SU-DHL-6 (cell line): ENCODE data around the gene UROD.
A peak's percentile ranks its signal among the peaks of the same experiment; 100 is the strongest.

Source experiments
- H2AFZ ChIP-seq: fragments of 200-600 bp; sonication (generic); 2 replicates; pipeline ENCODE4 v1.6.1; 2014; ENCODE audit warnings: low read depth, mild to moderate bottlenecking, moderate library complexity, mixed read lengths, antibody characterized with exemption, low read length; ENCODE audit not compliant: severe bottlenecking
- H3F3A ChIP-seq: fragments of 200-600 bp; shearing (Covaris generic); 2 replicates; pipeline ENCODE4 v1.6.0; 2016; ENCODE audit warnings: antibody characterized with exemption, mild to moderate bottlenecking; ENCODE audit not compliant: insufficient read depth
- H3K27ac ChIP-seq: fragments of 200-600 bp; sonication (generic); 2 replicates; pipeline ENCODE4 v1.5.1; 2016; ENCODE audit warnings: low read depth, mild to moderate bottlenecking, low read length, moderate library complexity, mixed read lengths
- H3K27me3 ChIP-seq: fragments of 200-600 bp; sonication (generic), shearing (Covaris generic); 2 replicates; pipeline ENCODE4 v1.6.0; 2014; ENCODE audit warnings: mild to moderate bottlenecking, low read length
- H3K36me3 ChIP-seq: fragments of 200-600 bp; sonication (generic); 2 replicates; pipeline ENCODE4 v1.6.1; 2014; ENCODE audit warnings: mild to moderate bottlenecking, low read length, mixed read lengths
- H3K4me2 ChIP-seq: fragments of 300-600, 200-600 bp; shearing (Covaris generic), sonication (generic); 2 replicates; pipeline ENCODE4 v1.6.0; 2014; ENCODE audit warnings: low read length, low read depth, mild to moderate bottlenecking; ENCODE audit not compliant: poor library complexity, severe bottlenecking
- H3K4me3 ChIP-seq: fragments of 200-600 bp; sonication (generic); 2 replicates; pipeline ENCODE4 v1.5.1; 2014; ENCODE audit warnings: antibody characterized with exemption, low read length, mild to moderate bottlenecking, mixed read lengths; ENCODE audit not compliant: insufficient read depth, poor library complexity, severe bottlenecking
- H3K79me2 ChIP-seq: fragments of 200-600 bp; sonication (generic); 2 replicates; pipeline ENCODE4 v1.6.1; 2014; ENCODE audit warnings: mild to moderate bottlenecking, low read length, moderate library complexity; ENCODE audit not compliant: insufficient read depth
- H3K9ac ChIP-seq: fragments of 200-600 bp; sonication (generic); 2 replicates; pipeline ENCODE4 v1.7.0; 2014; ENCODE audit warnings: mild to moderate bottlenecking, low read length
- H3K9me2 ChIP-seq: fragments of 200-600 bp; sonication (generic); replicated peaks from 2 replicates; pipeline ENCODE4 v1.6.1; 2014; ENCODE audit warnings: low read length; ENCODE audit not compliant: insufficient read depth
- H3K9me3 ChIP-seq: fragments of 200-600 bp; sonication (generic); 2 replicates; pipeline ENCODE4 v1.6.1; 2014; ENCODE audit warnings: low read length, mixed read lengths; ENCODE audit not compliant: insufficient read depth
- H4K20me1 ChIP-seq: fragments of 200-600 bp; sonication (generic); 2 replicates; pipeline ENCODE4 v1.6.1; 2014; ENCODE audit warnings: low read depth, mild to moderate bottlenecking, antibody characterized with exemption, low read length, moderate library complexity, mixed read lengths
- CTCF ChIP-seq: fragments of 200-600 bp; sonication (generic); IDR thresholded peaks from one replicate; pipeline ENCODE4 v1.5.1; 2017; ENCODE audit warnings: antibody characterized with exemption, mild to moderate bottlenecking, low read length, moderate library complexity; ENCODE audit not compliant: insufficient read depth, poor library complexity, severe bottlenecking
- EZH2phosphoT487 ChIP-seq: fragments of 200-600 bp; sonication (generic), shearing (Covaris generic); conservative IDR thresholded peaks from 2 replicates; pipeline ENCODE4 v1.6.1; 2018; ENCODE audit warnings: mild to moderate bottlenecking, antibody characterized with exemption, low read length, moderate library complexity, mixed read lengths

Gene UROD

DNA sequence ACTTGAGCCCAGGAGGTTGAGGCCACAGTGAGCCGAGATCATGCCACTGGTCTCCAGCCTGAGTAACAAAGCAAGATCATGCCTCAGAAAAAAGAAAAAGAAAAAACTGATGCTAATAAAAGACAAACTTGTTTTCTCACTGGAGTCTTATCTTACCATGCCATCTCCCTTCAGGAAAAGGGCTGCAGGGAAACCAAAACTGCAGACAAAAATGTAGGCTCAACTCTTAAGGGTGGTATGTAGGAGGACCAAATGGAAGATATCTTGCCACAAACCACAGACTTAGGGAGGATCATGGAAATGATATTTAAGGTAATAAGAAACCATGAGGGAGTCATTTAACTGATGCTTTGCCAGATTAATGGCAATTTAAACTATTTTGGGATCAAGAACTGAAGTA lies 32.9 kb downstream of the UROD start:
- no peaks in the 10 kb centered on the region for H4K20me1 ChIP-seq

DNA sequence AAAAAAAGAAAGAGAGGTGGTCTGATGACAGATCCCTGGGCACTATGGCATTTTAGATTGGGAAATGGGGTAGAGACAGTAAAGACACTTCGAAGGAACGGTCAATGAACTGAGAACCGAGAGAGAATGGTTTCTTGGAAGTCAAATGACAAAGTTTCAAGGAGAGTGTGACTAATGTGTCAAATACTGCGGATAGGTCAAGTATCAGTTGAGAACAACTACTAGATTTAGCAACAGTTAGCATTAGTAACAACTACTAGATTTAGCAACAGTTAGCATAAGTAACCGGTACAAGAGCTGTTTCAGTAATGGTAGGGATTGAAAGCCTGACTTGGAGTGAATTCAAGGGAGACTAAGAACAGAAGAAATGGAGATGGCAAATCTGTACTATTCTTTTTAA lies 35.0 kb downstream of the UROD start:
- Histone ChIP-seq H3K4me3 (no peak overlapping the region), H3K27ac (no peak overlapping the region), H3K9ac (no peak overlapping the region), H3K4me2 (no peak overlapping the region), H3K27me3 (no peaks in the 10 kb centered on the region), H3K79me2 (no peaks in the 10 kb centered on the region), H3F3A (peaks cover 4% of the 10 kb centered on the region; the same call in 1 of the 2 replicates), H3K36me3 (no peaks in the 10 kb centered on the region), H2AFZ (no peak overlapping the region), H4K20me1 (no peaks in the 10 kb centered on the region), H3K9me2 (no peaks in the 10 kb centered on the region), H3K9me3 (no peaks in the 10 kb centered on the region)
- no peak for TF ChIP-seq CTCF

More for the DNA sequence above, 32.9 kb downstream of the UROD start:
- Histone ChIP-seq H3K27ac (no peak overlapping the region), H3K4me2 (no peak overlapping the region), H3F3A (no peaks in the 10 kb centered on the region), H3K4me3 (no peak overlapping the region), H3K9me3 (no peaks in the 10 kb centered on the region), H3K9ac (no peak overlapping the region), H3K27me3 (no peaks in the 10 kb centered on the region), H3K79me2 (no peaks in the 10 kb centered on the region), H3K9me2 (no peaks in the 10 kb centered on the region), H3K36me3 (no peaks in the 10 kb centered on the region), H2AFZ (no peak overlapping the region)
- TF ChIP-seq CTCF (no peak), EZH2phosphoT487 (no peak)

- TF ChIP-seq EZH2phosphoT487 (no peak), CTCF (no peak)
- Histone ChIP-seq H3K79me2 (no peaks in the 10 kb centered on the region), H3K9ac (no peak overlapping the region), H3K4me3 (no peak overlapping the region), H3K4me2 (peak overlapping the region; percentile 16), H2AFZ (no peak overlapping the region), H3K36me3 (no peaks in the 10 kb centered on the region), H3K9me2 (no peaks in the 10 kb centered on the region), H3F3A (peaks cover 4% of the 10 kb centered on the region; the same call in 1 of the 2 replicates), H3K9me3 (no peaks in the 10 kb centered on the region), H4K20me1 (no peaks in the 10 kb centered on the region), H3K27ac (no peak overlapping the region), H3K27me3 (no peaks in the 10 kb centered on the region)
Measured at GRCh38 chr1:45051005-45051772, 39.1 kb downstream of the UROD start.
